PC-9 (cell line): ENCODE data around the gene TRA2B.

Experiments
- EZH2 ChIP-seq: fragments of 200-600 bp; sonication (generic); IDR thresholded peaks from 2 replicates; pipeline ENCODE4 v1.8.0; 2017; ENCODE audit warnings: antibody characterized with exemption, low read depth
- TF ChIP-seq, protein P1 (sequence below): fragments of 200-600 bp; sonication (generic); conservative IDR thresholded peaks from 2 replicates; pipeline ENCODE4 v1.6.1; 2017; ENCODE audit warnings: mixed run types, antibody characterized with exemption, mild to moderate bottlenecking, moderate library complexity

DNA sequence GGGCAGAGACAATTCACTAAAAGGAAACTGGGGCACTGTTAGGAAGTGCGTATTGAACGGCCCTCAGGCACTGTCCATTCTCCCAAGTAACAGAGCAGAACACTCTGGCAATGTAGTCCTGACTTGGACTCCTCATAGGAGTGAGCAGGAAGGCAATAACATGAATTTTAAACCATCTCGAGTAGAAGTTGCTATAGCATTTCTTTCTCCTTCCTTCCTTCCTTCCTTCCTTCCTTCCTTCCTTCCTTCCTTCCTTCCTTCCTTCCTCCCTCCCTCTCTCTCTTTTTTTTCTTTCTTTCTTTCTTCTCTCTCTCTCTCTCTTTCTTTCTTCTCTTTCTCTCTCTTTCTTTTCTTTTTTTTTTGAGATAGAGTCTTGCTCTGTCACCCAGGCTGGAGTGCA lies 46.4 kb upstream of the TRA2B start:
- TF ChIP-seq, protein P1, sequence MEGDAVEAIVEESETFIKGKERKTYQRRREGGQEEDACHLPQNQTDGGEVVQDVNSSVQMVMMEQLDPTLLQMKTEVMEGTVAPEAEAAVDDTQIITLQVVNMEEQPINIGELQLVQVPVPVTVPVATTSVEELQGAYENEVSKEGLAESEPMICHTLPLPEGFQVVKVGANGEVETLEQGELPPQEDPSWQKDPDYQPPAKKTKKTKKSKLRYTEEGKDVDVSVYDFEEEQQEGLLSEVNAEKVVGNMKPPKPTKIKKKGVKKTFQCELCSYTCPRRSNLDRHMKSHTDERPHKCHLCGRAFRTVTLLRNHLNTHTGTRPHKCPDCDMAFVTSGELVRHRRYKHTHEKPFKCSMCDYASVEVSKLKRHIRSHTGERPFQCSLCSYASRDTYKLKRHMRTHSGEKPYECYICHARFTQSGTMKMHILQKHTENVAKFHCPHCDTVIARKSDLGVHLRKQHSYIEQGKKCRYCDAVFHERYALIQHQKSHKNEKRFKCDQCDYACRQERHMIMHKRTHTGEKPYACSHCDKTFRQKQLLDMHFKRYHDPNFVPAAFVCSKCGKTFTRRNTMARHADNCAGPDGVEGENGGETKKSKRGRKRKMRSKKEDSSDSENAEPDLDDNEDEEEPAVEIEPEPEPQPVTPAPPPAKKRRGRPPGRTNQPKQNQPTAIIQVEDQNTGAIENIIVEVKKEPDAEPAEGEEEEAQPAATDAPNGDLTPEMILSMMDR = no peak
- TF ChIP-seq EZH2 = no peak
